Ishikawa (cell line): ENCODE measurements around the gene ACTR8.

Source experiments
- EGR1 ChIP-seq: IDR thresholded peaks from 2 replicates; pipeline ENCODE4 v1.6.1; 2012
- EP300 ChIP-seq: IDR thresholded peaks from 2 replicates; pipeline ENCODE4 v1.6.1; 2012; ENCODE audit warnings: borderline replicate concordance
- RAD21 ChIP-seq: IDR thresholded peaks from 2 replicates; pipeline ENCODE4 v1.6.1; 2012; ENCODE audit warnings: low read depth

DNA sequence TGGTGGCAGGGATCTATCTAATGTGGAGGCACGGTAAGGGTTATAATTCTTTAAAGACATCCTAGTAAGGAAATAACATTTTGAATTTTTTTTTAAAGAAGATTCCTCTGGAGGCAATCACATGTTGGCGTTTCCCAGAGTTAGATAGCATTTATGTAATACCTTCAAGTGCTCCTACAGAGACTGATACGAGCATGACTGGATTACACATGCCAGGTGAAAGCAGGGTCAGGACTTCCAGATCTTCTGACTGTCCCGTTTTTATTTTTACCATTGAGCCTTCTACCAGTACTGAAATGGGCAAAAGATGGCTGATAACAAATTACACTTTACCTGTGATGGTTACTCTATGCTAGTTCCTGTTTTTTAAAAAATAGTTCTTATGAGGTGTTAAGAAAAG lies 21.8 kb downstream of the ACTR8 start:
- TF ChIP-seq EP300 (no peak), RAD21 (no peak), EGR1 (no peak)
